ENCODE data around the gene TCP11.

Gene TCP11

GRCh38 chr6:35080821-35081425 is 60.2 kb downstream of the TCP11 start:
- no peak for DNase-seq (ENCODE audit: low read depth)

DNA sequence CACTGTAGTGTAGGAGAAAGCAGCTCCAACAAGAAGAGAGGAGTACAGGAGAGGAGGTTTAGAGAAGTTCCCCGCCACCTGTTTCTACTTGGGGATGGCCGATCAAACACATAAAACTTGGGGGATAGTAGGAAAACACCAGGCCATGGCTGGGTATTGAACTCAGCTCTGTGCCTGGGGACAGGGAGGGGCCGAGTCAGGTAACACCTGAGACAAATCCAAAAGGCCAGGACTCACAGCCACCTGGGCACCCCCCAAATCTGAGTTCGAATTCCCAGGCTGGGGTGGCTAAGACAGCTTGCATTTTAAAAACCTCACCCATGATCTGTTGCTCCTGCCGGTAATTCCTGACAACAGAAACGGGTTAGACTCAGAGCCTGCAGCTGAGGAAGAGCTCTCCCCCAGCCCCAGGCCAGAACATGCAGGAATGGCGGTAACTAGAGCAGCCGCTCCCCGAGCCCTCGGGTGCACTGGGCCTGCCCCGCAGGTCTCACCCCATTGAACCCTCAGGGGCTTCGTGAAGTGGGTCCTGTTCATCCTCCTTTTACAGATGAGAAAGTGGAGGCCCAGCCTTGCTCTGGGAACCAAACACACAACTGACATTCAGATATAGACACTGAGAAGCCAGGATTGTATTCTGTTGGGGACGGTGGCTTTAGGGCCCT is 61.0 kb downstream of the TCP11 start:
- DNase-seq (ENCODE audit: low read depth), result no peak

DNA sequence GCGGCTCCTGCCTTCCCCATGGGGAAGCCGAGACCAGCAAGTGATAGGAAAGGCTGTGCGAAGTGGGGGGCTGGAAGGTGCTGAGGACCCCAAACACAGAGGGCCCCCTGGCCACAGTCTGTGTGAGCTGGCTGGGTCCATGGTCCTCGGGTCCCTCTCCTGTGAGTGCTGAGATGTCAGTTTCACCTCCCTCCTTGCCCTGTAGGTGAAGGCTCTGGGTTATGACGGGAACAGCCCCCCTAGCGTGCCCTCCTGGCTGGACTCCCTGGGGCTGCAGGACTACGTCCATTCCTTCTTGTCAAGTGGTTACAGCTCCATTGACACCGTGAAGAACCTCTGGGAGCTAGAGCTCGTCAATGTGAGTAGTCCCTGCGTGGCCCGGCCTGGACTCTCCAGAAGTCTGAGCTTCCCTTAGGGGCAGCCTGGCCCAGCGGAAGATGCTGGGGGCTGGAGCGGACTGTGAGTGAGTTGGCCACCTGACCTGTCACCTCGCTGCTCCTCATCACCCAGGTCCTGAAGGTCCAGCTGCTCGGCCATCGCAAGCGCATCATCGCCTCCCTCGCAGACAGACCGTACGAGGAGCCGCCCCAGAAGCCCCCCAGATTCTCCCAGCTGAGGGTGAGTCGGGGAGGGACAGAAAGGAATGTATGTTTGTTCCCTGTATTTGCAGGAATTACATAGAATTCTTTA is 61.7 kb downstream of the TCP11 start:
- DNase-seq (ENCODE audit: low read depth), result no peak

DNA sequence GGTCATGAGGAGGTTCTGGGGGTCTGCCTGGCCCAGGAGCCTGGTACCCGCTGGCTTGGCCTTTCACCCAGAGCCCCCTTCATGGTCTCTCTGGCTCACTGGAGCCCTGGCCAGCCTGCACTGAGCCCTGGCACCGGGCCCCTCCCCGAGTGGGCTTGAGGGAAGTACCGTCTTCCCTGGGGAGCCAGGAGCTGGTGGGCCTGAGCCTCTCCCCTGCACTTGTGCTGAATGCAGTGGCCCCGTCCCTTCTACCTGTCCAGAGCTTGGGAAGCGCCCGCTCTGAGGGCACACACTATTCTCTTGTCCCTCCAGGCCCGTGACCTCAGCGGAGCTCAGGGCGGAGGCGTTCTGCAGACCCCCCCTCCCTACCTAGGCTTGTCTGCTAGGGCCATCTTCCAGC is 62.2 kb downstream of the TCP11 start:
- no peak for DNase-seq (ENCODE audit: low read depth)

GRCh38 chr6:35078226-35078850 is 62.8 kb downstream of the TCP11 start:
- no peak for DNase-seq (ENCODE audit: low read depth)

DNA sequence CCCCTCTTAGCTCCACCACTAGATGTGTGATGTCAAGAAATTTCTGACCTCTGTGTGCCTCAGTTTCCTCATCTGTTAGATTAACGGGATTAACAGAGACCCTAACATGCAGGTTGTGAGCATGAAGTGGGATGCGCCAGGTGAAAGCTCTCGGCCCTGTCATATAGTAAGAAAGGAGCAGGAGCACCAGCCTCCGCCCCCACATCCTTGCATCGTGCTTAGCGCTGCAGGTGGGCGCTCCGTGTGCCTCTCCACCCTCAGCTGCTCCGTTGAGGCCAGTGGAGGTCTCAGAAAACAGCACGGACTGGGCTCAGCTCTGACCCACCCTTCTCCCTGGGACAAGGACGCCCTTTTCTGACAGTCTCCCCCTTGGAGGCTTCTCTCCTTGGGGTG is 63.4 kb downstream of the TCP11 start:
- no peak for DNase-seq (ENCODE audit: low read depth)

DNA sequence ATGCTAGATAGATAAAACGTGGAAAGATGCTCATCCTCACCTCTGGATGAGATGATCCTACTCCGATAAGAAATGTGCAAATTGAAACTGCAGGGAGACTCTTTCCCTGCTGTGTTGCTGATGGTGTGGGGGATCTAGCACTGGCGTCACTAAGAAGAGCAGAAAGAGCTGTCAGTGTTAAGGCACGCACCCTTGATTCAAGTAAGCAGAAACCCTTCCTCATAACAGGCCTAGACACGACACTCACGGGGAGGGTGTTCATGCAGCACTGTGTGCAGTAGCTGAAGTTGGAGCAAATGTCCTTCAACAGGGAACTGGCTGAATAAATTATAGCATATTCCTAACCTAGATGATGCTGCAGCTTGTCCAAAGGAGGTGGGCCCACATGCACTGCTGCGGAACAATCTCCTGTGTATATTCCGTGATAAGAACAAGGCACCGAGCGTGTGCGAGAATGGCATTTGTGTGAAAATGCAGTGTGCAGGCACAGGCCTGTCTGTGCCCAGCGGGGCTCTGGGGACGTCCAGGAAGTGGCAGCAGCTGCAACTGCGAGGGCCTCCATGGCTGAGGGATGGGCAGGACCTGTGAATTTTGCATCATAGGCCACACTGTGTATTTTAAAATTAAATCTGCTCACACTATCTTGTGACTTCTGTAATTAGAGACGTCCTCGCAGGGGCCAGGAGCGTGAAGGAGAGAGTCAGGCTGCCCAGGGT is 64.0 kb downstream of the TCP11 start:
- DNase-seq (ENCODE audit: low read depth), result no peak

DNA sequence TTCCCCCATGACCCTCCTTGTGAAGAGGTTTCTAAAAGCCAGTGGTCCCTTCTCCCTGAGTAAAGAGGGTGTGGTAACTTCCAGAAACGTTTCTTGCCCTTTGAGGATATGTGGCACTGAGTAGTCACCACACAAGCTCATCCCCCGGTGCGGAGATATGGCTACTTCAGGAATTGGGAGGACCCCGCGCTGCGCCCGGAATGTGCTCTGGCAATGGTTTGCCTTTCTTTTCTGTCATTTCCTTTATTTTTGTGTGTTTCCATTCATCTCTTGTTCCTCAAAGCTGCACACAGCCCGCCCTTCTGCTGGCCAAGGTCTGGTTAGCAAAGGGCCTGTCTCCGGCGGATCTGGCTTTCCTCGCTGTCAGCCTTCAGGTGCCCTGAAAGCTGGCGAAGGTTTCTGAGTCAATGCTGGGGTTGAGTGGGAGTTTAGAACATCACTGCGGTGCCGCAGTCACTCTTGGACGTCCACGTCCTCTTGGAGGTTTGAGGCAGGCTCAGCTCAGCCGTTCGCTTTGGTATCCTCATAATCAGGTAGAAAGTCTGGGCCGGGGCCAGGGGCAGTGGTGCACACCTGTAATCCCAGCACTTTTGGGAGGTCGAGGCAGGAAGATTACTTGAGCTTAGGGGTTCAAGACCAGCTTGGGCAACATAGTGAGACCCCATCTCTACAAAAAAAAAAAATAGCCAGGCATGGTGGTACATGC is 67.2 kb downstream of the TCP11 start:
- DNase-seq (ENCODE audit: low read depth), result no peak

DNA sequence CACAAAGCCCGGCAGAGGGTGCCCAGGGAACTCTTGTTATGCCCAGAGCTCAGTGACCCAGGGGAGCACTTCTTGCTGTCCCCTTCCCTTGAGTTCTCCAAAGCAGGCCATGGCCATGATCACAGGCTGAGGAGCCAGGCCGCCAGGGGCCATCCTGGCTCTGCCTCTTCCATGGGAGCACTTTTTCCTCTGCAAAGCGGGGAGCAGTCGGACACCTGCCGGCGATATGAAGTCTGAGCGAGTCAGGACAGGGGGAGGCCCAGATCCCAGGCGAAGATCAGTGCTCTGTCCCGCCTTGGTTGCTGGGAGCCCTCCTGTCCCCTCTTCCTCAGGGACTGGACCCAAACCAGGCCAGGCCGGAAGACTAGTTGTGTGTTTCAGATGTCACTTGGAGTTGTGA is 67.9 kb downstream of the TCP11 start:
- DNase-seq (ENCODE audit: low read depth), result no peak

DNA sequence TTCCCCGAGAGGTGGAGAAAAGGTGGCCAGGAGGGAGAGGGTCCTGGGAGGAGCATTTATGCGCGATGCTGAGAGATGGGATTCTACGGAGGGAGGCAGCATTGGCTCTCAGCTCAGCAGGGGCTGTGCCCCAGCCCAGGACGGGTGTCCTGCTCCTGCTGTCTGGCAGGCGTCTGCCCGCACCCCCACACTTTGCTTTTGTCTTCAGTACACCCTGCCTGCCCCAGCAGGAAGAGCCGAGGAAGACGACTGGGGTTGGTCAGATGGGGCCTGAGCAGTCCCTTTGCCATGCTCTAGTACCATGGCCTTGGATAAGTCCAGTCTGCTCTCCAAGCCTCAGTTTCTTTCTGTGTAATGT is 68.5 kb downstream of the TCP11 start:
- no peak for DNase-seq (ENCODE audit: low read depth)

DNA sequence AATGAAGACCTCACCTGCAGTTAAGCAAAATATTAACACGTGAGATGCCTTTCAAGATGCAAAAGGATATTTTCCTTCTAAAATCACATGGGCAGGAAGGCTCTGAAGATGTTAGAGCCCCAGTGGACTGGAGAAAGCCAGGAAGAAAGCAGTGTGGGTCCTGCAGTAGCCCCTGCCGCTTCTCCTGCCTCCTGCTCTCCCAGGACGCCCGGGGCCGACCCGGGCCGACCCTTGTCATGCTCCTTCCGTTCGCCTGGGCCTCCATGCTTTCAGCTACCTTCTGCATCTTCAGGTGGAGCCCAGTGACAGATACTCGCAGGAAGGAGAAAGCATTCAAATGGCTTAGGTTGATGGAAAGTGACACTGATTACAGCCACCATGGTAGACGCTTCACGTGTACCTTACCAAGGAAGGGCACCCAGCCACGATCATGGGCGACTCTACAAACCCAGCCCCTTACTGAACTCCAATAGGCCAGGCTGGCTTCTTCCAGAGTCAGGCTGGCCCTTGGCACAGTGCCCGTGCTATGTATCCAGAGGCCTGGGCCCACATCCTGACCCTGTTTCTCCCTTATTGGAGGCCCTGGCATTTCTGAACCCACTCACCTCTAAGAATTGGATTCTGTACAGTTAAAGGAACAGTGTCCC is 69.0 kb downstream of the TCP11 start:
- no peak for DNase-seq (ENCODE audit: low read depth)

- no peak for DNase-seq (ENCODE audit: low read depth)
Observed at GRCh38 chr6:35071347-35071994, 69.7 kb downstream of the TCP11 start.

DNA sequence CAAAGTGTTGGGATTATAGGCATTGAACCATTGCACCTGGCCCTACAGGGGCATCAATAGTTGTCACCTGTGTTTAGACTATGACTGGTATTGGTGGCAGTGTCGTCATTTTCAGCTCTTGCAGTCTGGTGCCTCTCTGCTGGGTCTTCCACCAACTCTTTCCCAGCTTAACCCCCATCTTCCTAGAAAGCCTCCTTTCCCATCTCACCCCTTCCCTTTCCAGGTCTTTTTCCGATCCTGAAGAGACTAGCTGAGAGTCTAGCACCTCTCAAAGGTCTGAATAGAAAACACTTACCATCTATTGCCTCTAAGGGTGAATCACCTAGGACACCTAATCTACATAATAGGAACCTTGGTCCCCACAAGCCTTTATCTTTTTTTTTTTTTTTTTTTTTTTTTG is 71.0 kb downstream of the TCP11 start:
- DNase-seq (ENCODE audit: low read depth), result no peak

DNA sequence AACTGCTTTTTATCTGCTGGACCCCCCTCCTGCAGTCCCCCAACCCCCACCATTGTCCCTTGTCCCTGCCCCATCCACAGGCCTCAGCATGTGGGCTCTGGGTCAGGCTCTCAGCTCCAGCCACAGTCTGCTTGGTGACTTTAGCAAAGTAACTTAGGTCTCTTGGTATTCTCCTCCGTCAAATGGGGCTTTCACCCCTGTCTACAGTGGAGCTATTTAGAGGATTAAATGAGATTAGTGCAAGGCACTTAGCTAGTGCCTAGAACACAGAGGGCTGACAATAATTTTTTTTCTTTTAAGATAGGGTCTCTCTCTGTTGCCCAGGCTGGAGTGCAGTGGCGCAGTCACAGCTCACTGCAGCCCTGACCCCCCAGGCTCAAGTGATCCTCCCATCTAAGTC is 71.9 kb downstream of the TCP11 start:
- no peak for DNase-seq (ENCODE audit: low read depth)

DNA sequence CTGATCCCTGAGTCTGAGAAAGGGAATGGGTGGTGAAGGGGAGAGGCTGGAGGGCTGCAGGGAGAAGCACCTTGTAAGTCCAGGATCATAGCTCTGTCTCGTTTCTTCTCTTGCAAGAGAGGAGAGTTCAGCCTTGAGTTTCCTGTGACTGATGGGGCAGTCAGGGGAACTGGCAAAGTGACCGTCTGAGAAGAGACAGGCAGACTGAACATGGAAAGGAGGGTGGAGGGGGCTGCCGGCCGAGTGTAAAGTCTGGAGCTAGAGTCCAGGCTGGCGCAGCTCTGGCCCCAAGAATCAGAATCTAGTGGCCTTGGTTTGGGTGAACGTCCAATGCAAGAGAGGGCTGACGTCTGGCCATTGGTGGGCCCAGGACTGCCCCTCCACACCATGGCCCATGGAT is 72.5 kb downstream of the TCP11 start:
- no peak for DNase-seq (ENCODE audit: low read depth)

DNA sequence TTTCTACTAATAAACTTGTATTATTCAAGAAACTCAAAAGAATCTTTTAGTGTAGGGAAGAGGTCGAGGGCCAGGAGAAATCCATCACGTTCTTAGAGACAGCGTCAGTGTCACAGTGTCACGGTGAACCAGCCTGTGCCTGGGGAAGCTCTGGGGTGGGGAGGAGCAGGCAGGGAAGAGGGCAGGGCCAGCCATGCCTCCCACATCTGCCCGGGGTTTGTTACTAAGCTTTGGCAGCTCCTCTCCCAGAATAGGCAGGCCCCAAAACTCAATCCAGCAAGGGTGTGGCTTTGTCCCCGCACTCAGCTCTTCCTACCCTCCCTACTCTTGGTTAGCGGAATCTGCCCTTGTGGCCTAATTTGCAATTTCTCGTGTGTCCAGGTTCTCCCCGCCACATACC is 72.9 kb downstream of the TCP11 start:
- no peak for DNase-seq (ENCODE audit: low read depth)
